GM23338 (cell line): ENCODE measurements around the gene MAP1LC3B. TPM values are rescaled to one million over a fixed set of nuclear protein-coding genes. Genes with fewer than 3 reads are reported as not detected.

Experiments used
- ATAC-seq: fragments of 200-7000 bp; cut with Tn5 transposase; 3 replicates; pipeline ENCODE4 v1.9.1; 2020
- DNase-seq: peaks from one replicate; pipeline ENCODE4 v3.0.0-alpha.2; 2015; ENCODE audit warnings: low spot score
- H2AFZ ChIP-seq: fragments of 200-600 bp; sonication (generic); 2 replicates; pipeline ENCODE4 v1.8.0; 2016; ENCODE audit warnings: antibody characterized with exemption, mild to moderate bottlenecking, moderate library complexity
- H3F3A ChIP-seq: fragments of 200-600 bp; sonication (generic); replicated peaks from 2 replicates; pipeline ENCODE4 v1.8.0; 2017; ENCODE audit warnings: antibody characterized with exemption, mixed run types, low read depth
- H3K27ac ChIP-seq: fragments of 200-600 bp; sonication (generic); 2 replicates; pipeline ENCODE4 v1.6.1; 2016; ENCODE audit warnings: low read depth
- H3K27me3 ChIP-seq: fragments of 200-600 bp; sonication (generic); 2 replicates; pipeline ENCODE4 v1.8.0; 2016; ENCODE audit warnings: mild to moderate bottlenecking, mixed run types, moderate library complexity; ENCODE audit not compliant: insufficient read depth
- H3K36me3 ChIP-seq: fragments of 200-600 bp; sonication (generic); 2 replicates; pipeline ENCODE4 v1.8.0; 2016; ENCODE audit warnings: mild to moderate bottlenecking; ENCODE audit not compliant: insufficient read depth
- H3K4me1 ChIP-seq: fragments of 200-600 bp; sonication (generic); 2 replicates; pipeline ENCODE4 v1.8.0; 2016; ENCODE audit warnings: mild to moderate bottlenecking, moderate library complexity; ENCODE audit not compliant: insufficient read depth
- H3K4me2 ChIP-seq: fragments of 200-600 bp; sonication (generic); 2 replicates; pipeline ENCODE4 v1.7.1; 2017; ENCODE audit warnings: mixed run types
- H3K4me3 ChIP-seq: fragments of 200-600 bp; sonication (generic); 2 replicates; pipeline ENCODE4 v1.6.1; 2016; ENCODE audit warnings: mixed run types
- H3K79me2 ChIP-seq: fragments of 200-600 bp; sonication (generic); replicated peaks from 2 replicates; pipeline ENCODE4 v1.8.0; 2017; ENCODE audit warnings: mild to moderate bottlenecking; ENCODE audit not compliant: insufficient read depth
- H3K9me2 ChIP-seq: fragments of 200-600 bp; sonication (generic); 2 replicates; pipeline ENCODE4 v1.8.0; 2017; ENCODE audit not compliant: insufficient read depth
- H4K20me1 ChIP-seq: fragments of 200-600 bp; sonication (generic); replicated peaks from 2 replicates; pipeline ENCODE4 v1.8.0; 2017; ENCODE audit warnings: mild to moderate bottlenecking; ENCODE audit not compliant: insufficient read depth
- H3K27ac Mint-ChIP-seq: 2 replicates; pipeline ENCODE4 v1.8.0; 2020; ENCODE audit warnings: inconsistent platforms, mild to moderate bottlenecking, moderate library complexity, mixed read lengths
- H3K27me3 Mint-ChIP-seq: 3 replicates; pipeline ENCODE4 v1.8.0; 2022; ENCODE audit warnings: low read depth, mild to moderate bottlenecking, moderate library complexity, mixed read lengths, inconsistent platforms; ENCODE audit not compliant: insufficient read depth, poor library complexity
- H3K36me3 Mint-ChIP-seq: 3 replicates; pipeline ENCODE4 v1.8.0; 2021; ENCODE audit warnings: low read depth, mild to moderate bottlenecking, inconsistent platforms, moderate library complexity, mixed read lengths
- H3K4me1 Mint-ChIP-seq: 3 replicates; pipeline ENCODE4 v1.8.0; 2020; ENCODE audit warnings: mild to moderate bottlenecking, inconsistent platforms, mixed read lengths
- H3K4me3 Mint-ChIP-seq: 3 replicates; pipeline ENCODE4 v1.8.0; 2021; ENCODE audit warnings: moderate library complexity, mild to moderate bottlenecking, inconsistent platforms, mixed read lengths
- H3K9me3 Mint-ChIP-seq: 3 replicates; pipeline ENCODE4 v1.8.0; 2020; ENCODE audit warnings: moderate library complexity, mild to moderate bottlenecking, inconsistent platforms, mixed read lengths
- CREB1 ChIP-seq: fragments of 250-450 bp; sonication (Bioruptor Pico); IDR thresholded peaks from 2 replicates; pipeline ENCODE4 v1.5.0; 2020; ENCODE audit warnings: low read depth, mild to moderate bottlenecking, moderate library complexity
- CTCF ChIP-seq, 2 experiments: fragments of 200-600 bp in 1 of 2; sonication (generic) in 1 of 2; conservative IDR thresholded peaks; 2 replicates each; pipeline versions ENCODE4 v1.5.1 to v1.6.1; 2016 to 2017; ENCODE audit warnings: antibody characterized with exemption in 2 of 2, low read depth in 2 of 2, mild to moderate bottlenecking in 2 of 2, moderate library complexity in 1 of 2
- ETS1 ChIP-seq: IDR thresholded peaks from 2 replicates; pipeline ENCODE4 v1.6.1; 2016; ENCODE audit warnings: antibody characterized with exemption
- EZH2 ChIP-seq: fragments of 200-600 bp; sonication (generic); IDR thresholded peaks from one replicate; pipeline ENCODE4 v1.8.0; 2017; ENCODE audit warnings: antibody characterized with exemption, mild to moderate bottlenecking, low read depth; ENCODE audit not compliant: unreplicated experiment
- EZH2phosphoT487 ChIP-seq: fragments of 200-600 bp; sonication (generic); IDR thresholded peaks from one replicate; pipeline ENCODE4 v1.8.1; 2018; ENCODE audit warnings: antibody characterized with exemption; ENCODE audit not compliant: unreplicated experiment
- JUNB ChIP-seq: IDR thresholded peaks from one replicate; pipeline ENCODE4 v1.6.1; 2016; ENCODE audit warnings: antibody characterized with exemption; ENCODE audit not compliant: unreplicated experiment
- NANOG ChIP-seq: IDR thresholded peaks from 2 replicates; pipeline ENCODE4 v1.6.1; 2016; ENCODE audit warnings: antibody characterized with exemption, borderline replicate concordance
- REST ChIP-seq: IDR thresholded peaks from one replicate; pipeline ENCODE4 v1.6.1; 2018; ENCODE audit warnings: antibody characterized with exemption; ENCODE audit not compliant: unreplicated experiment
- STAT1 ChIP-seq: IDR thresholded peaks from one replicate; pipeline ENCODE4 v1.6.1; 2016; ENCODE audit warnings: antibody characterized with exemption; ENCODE audit not compliant: unreplicated experiment
- ZNF114 ChIP-seq: fragments of 250-450 bp; sonication (Bioruptor Pico); IDR thresholded peaks from 2 replicates; pipeline ENCODE4 v1.5.0; 2020; ENCODE audit warnings: mild to moderate bottlenecking, moderate library complexity
- ZNF331 ChIP-seq: fragments of 250-450 bp; sonication (Bioruptor Pico); IDR thresholded peaks from 2 replicates; pipeline ENCODE4 v1.5.0; 2020; ENCODE audit warnings: low read depth, mild to moderate bottlenecking, moderate library complexity
- polyA plus RNA-seq: library from polyadenylated mRNA; unstranded; fragments of >200 nt; fragmentation: Nextera tagmentation; extraction: Ambion mirVana; gene quantifications from 2 replicates; pipeline ENCODE4 v1.2.1, GENCODE V29; 2016
- total RNA-seq: library from RNA; depleted of rRNA; stranded (reverse); fragments of >200 nt; shearing (Covaris generic); gene quantifications from 2 replicates; pipeline ENCODE4 v1.2.3, GENCODE V29; 2014

The MAP1LC3B gene
- total and polyA plus RNA-seq, 2 experiments from 2014 or later = 35.9 to 80.2 TPM

GRCh38 chr16:87451563-87452210, 59.6 kb downstream of the MAP1LC3B start (continued):
- TF ChIP-seq ETS1 (no peak), REST (no peak), ZNF114 (CRISPR knock-in tag) (no peak)

GRCh38 chr16:87453326-87453725, 61.2 kb downstream of the MAP1LC3B start:
- Histone ChIP-seq H4K20me1 (peaks cover 7% of the 10 kb centered on the region), H3K27ac (no peak overlapping the region), H3K79me2 (peaks cover 4% of the 10 kb centered on the region; the same call in 1 of the 2 replicates), H2AFZ (no peak overlapping the region), H3K36me3 (no peaks in the 10 kb centered on the region), H3K27me3 (no peaks in the 10 kb centered on the region), H3F3A (no peaks in the 10 kb centered on the region), H3K9me2 (no peaks in the 10 kb centered on the region), H3K4me2 (no peak overlapping the region), H3K4me3 (no peak overlapping the region), H3K4me1 (no peaks in the 10 kb centered on the region)
- H3K4me1 Mint-ChIP-seq = no peaks in the 10 kb centered on the region
- ATAC-seq (no peak), DNase-seq (no peak)
- no peak overlapping the region for H3K4me3 Mint-ChIP-seq
- H3K36me3 Mint-ChIP-seq = peaks cover 35% of the 10 kb centered on the region
- no peak overlapping the region for H3K27ac Mint-ChIP-seq
- no peaks in the 10 kb centered on the region for H3K9me3 Mint-ChIP-seq
- peaks cover 7% of the 10 kb centered on the region for H3K27me3 Mint-ChIP-seq
- TF ChIP-seq CTCF (conservative IDR thresholded peaks at IDR 0.05; ENCODE audit: low read depth in 2 of 2) (no peak), JUNB (no peak), REST (no peak), EZH2 (no peak), ZNF331 (no peak), EZH2phosphoT487 (no peak), NANOG (no peak), ETS1 (no peak), CREB1 (CRISPR knock-in tag) (no peak), STAT1 (no peak), ZNF114 (CRISPR knock-in tag) (no peak)
